ENCODE data around the gene TDRD12. TPM values are rescaled to one million over a fixed set of nuclear protein-coding genes. Genes with fewer than 3 reads are reported as not detected.
"Not testable (repeated sequence)": the region's sequence is repeated elsewhere in the genome, so short reads cannot be mapped to it uniquely, and the experiment has no call there.

Gene TDRD12
- total RNA-seq, 2 donors from 2014 or later: 0.52 TPM; not detected in 1

- intact Hi-C loops (cut with DNase I): no loop called here
- Histone ChIP-seq H3K36me3 (replicated peaks in 1 of 2; ENCODE audit: insufficient read depth in 1 of 2, low read depth in 2 of 2) (no peaks in the 10 kb centered on the region), H3K27ac (no peak overlapping the region), H3K4me1 (no peaks in the 10 kb centered on the region), H3K27me3 (no peaks in the 10 kb centered on the region), H3K9me3 (no peaks in the 10 kb centered on the region), H3K4me3 (no peak overlapping the region)
- no peak for DNase-seq
- WGBS, 2 donors: 71 to 81% methylated on average over 4 to 7 of the region's 7 CpGs
- TF ChIP-seq CTCF (IDR thresholded peaks at IDR 0.05): no peak
- TF ChIP-seq POLR2A (IDR thresholded peaks at IDR 0.05): no peak
- no peak for ATAC-seq
Measured at GRCh38 chr19:32779082-32779481, 59.5 kb downstream of the TDRD12 start.

- H3K27me3 ChIP-seq: no peaks in the 10 kb centered on the region
- no peaks in the 10 kb centered on the region for H3K4me1 ChIP-seq
- no peak overlapping the region for H3K4me3 ChIP-seq
- TF ChIP-seq POLR2A (IDR thresholded peaks at IDR 0.05) (no peak), CTCF (IDR thresholded peaks at IDR 0.05) (no peak)
- 75 to 76% methylated on average over 2 of the region's 2 CpGs for WGBS, 2 donors
- H3K27ac ChIP-seq: no peak overlapping the region
- intact Hi-C loops (cut with DNase I): no loop called here
- H3K9me3 ChIP-seq: no peaks in the 10 kb centered on the region
- DNase-seq (no peak), ATAC-seq (no peak)
- H3K36me3 ChIP-seq (replicated peaks in 1 of 2; ENCODE audit: insufficient read depth in 1 of 2, low read depth in 2 of 2): no peaks in the 10 kb centered on the region
Measured at GRCh38 chr19:32781280-32781679, 61.7 kb downstream of the TDRD12 start.

- intact Hi-C loops (cut with DNase I); ATAC-seq; H3K27ac ChIP-seq; H3K27me3 ChIP-seq; H3K36me3 ChIP-seq (replicated peaks in 1 of 2; ENCODE audit: insufficient read depth in 1 of 2, low read depth in 2 of 2); DNase-seq; H3K9me3 ChIP-seq; H3K4me1 ChIP-seq; H3K4me3 ChIP-seq: not testable (repeated sequence)
- 75 to 100% methylated on average over 1 of the region's 1 CpG for WGBS, 2 donors
Measured at GRCh38 chr19:32782089-32782488, 62.5 kb downstream of the TDRD12 start.

- intact Hi-C loops (cut with DNase I); H3K27me3 ChIP-seq; H3K9me3 ChIP-seq; H3K4me3 ChIP-seq; DNase-seq; H3K36me3 ChIP-seq (replicated peaks in 1 of 2; ENCODE audit: insufficient read depth in 1 of 2, low read depth in 2 of 2); ATAC-seq; H3K27ac ChIP-seq; H3K4me1 ChIP-seq: not testable (repeated sequence)
- 52 to 77% methylated on average over 6 to 12 of the region's 12 CpGs for whole genome bisulfite sequencing, 2 donors
Measured at GRCh38 chr19:32787161-32787813, 67.7 kb downstream of the TDRD12 start.

- H3K27me3 ChIP-seq; H3K9me3 ChIP-seq; H3K36me3 ChIP-seq (replicated peaks in 1 of 2; ENCODE audit: insufficient read depth in 1 of 2, low read depth in 2 of 2); H3K4me1 ChIP-seq; H3K4me3 ChIP-seq; DNase-seq; intact Hi-C loops (cut with DNase I); ATAC-seq; H3K27ac ChIP-seq: not testable (repeated sequence)
- 88 to 95% methylated on average over 5 of the region's 5 CpGs for WGBS, 2 donors
Measured at GRCh38 chr19:32787895-32788294, 68.3 kb downstream of the TDRD12 start.

GRCh38 chr19:32789429-32789828, 69.9 kb downstream of the TDRD12 start:
- WGBS, 2 donors: 89 to 94% methylated on average over 10 of the region's 10 CpGs
- Histone ChIP-seq H3K4me3 (no peak overlapping the region), H3K9me3 (no peaks in the 10 kb centered on the region), H3K4me1 (no peaks in the 10 kb centered on the region), H3K27ac (no peak overlapping the region), H3K27me3 (no peaks in the 10 kb centered on the region), H3K36me3 (replicated peaks in 1 of 2; ENCODE audit: insufficient read depth in 1 of 2, low read depth in 2 of 2) (no peaks in the 10 kb centered on the region)
- intact Hi-C loops (cut with DNase I): no loop called here
- no peak for TF ChIP-seq CTCF (IDR thresholded peaks at IDR 0.05)
- TF ChIP-seq POLR2A (IDR thresholded peaks at IDR 0.05): no peak
- ATAC-seq (no peak), DNase-seq (no peak)

Data from body of pancreas (tissue), 4 donors.